ENCODE results near the gene KCNK1.

DNA sequence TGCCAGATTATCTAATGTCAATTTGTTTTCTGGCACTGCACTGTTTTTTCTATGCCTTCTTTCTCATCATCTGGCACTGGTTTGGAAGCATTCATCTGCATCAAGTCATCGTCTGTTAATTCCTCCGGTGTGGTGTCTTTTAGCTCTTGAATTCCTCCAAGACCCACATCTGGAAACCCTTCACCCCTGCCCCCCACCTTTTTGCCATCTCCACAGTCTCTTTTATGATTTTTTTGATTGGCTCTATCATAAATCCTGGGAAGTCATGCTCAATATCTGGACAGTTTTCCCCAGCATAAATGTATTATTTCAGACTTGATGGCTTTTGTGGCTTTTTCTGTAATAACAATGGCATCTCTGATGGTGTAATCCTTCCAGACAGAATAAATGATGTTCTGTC, 10.4 kb upstream of the KCNK1 start:
- TF ChIP-seq ZNF274 (IDR thresholded peaks at IDR 0.05; ENCODE audit: low read depth, low read length): no peak
- no peak for TF ChIP-seq YY1 (IDR thresholded peaks at IDR 0.05; ENCODE audit: insufficient read depth, insufficient read length)
